ENCODE measurements around the gene HNRNPL. TPM values are rescaled to one million over a fixed set of nuclear protein-coding genes. Genes with fewer than 3 reads are reported as not detected.

HNRNPL gene
- total and polyA plus RNA-seq, 9 of the 15 experiments (the other 6 are each of a cell fraction or from before 2014, with no cell fraction given): 39.5 to 610 (median 299) TPM

DNA sequence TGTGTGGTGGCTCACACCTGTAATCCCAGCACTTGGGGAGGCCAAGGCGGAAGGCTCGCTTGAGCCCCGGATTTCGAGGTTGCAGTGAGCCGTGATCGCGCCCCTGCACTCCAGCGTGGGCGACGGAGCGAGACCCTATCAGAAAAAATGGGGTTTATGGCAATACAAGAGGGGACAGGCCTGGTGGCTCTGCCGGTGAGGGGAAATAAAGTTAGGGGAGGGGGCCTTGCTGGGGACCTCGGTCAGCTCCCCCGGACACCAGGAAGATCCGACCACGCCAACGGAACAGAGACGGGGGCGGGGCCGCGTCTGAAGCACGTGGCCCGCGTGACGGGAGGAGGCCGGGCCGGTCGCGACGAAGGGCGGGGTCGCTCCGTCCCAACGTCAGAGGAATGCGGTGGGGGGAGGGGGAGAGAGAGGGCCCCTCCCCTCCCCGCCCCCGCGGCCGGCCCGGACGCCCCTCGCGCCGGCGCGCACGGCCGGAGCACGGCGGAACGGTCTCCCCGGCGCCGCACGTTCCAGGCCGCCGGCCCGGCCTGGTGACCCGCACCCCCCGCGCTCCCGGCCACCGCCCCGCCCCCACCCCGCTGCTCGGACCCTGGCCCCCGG is 1.9 kb upstream of the HNRNPL start (continued):
- TF ChIP-seq, protein P1, sequence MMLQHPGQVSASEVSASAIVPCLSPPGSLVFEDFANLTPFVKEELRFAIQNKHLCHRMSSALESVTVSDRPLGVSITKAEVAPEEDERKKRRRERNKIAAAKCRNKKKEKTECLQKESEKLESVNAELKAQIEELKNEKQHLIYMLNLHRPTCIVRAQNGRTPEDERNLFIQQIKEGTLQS (IDR thresholded peaks at IDR 0.05): no peak
- TF ChIP-seq, protein P1 (CRISPR knock-in tag; conservative IDR thresholded peaks at IDR 0.05): no peak
- TF ChIP-seq ZNF197 (CRISPR knock-in tag; IDR thresholded peaks at IDR 0.05; ENCODE audit: low read depth) (no peak), ZBTB7A (IDR thresholded peaks at IDR 0.05; ENCODE audit: borderline replicate concordance, control insufficient read depth, low read depth, low read length) (peak; percentile 97), CHD2 (IDR thresholded peaks at IDR 0.05; ENCODE audit: low read depth, low read length) (peak; percentile 49; the same call in 1 of the 2 replicates), MTA1 (IDR thresholded peaks at IDR 0.05; ENCODE audit: borderline replicate concordance) (peak; percentile 46; the same call in 1 of the 2 replicates)
- TF ChIP-seq, protein P2, sequence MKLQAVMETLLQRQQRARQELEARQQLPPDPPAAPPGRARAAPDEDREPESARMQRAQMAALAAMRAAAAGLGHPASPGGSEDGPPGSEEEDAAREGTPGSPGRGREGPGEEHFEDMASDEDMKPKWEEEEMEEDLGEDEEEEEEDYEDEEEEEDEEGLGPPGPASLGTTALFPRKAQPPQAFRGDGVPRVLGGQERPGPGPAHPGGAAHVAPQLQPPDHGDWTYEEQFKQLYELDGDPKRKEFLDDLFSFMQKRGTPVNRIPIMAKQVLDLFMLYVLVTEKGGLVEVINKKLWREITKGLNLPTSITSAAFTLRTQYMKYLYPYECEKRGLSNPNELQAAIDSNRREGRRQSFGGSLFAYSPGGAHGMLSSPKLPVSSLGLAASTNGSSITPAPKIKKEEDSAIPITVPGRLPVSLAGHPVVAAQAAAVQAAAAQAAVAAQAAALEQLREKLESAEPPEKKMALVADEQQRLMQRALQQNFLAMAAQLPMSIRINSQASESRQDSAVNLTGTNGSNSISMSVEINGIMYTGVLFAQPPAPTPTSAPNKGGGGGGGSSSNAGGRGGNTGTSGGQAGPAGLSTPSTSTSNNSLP (IDR thresholded peaks at IDR 0.05; ENCODE audit: borderline replicate concordance, low read depth, low read length): no peak
- TF ChIP-seq, protein P3, sequence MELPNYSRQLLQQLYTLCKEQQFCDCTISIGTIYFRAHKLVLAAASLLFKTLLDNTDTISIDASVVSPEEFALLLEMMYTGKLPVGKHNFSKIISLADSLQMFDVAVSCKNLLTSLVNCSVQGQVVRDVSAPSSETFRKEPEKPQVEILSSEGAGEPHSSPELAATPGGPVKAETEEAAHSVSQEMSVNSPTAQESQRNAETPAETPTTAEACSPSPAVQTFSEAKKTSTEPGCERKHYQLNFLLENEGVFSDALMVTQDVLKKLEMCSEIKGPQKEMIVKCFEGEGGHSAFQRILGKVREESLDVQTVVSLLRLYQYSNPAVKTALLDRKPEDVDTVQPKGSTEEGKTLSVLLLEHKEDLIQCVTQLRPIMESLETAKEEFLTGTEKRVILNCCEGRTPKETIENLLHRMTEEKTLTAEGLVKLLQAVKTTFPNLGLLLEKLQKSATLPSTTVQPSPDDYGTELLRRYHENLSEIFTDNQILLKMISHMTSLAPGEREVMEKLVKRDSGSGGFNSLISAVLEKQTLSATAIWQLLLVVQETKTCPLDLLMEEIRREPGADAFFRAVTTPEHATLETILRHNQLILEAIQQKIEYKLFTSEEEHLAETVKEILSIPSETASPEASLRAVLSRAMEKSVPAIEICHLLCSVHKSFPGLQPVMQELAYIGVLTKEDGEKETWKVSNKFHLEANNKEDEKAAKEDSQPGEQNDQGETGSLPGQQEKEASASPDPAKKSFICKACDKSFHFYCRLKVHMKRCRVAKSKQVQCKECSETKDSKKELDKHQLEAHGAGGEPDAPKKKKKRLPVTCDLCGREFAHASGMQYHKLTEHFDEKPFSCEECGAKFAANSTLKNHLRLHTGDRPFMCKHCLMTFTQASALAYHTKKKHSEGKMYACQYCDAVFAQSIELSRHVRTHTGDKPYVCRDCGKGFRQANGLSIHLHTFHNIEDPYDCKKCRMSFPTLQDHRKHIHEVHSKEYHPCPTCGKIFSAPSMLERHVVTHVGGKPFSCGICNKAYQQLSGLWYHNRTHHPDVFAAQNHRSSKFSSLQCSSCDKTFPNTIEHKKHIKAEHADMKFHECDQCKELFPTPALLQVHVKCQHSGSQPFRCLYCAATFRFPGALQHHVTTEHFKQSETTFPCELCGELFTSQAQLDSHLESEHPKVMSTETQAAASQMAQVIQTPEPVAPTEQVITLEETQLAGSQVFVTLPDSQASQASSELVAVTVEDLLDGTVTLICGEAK (IDR thresholded peaks at IDR 0.05): no peak
- TF ChIP-seq, protein P3 (CRISPR knock-in tag; IDR thresholded peaks at IDR 0.05): no peak
- TF ChIP-seq, protein P4, sequence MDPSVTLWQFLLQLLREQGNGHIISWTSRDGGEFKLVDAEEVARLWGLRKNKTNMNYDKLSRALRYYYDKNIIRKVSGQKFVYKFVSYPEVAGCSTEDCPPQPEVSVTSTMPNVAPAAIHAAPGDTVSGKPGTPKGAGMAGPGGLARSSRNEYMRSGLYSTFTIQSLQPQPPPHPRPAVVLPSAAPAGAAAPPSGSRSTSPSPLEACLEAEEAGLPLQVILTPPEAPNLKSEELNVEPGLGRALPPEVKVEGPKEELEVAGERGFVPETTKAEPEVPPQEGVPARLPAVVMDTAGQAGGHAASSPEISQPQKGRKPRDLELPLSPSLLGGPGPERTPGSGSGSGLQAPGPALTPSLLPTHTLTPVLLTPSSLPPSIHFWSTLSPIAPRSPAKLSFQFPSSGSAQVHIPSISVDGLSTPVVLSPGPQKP (CRISPR knock-in tag; IDR thresholded peaks at IDR 0.05): no peak
